GM21526 (cell line): ENCODE results near the gene TRABD2A.

Source experiments
- ATAC-seq: cut with Tn5 transposase; IDR thresholded peaks from one replicate; pipeline ENCODE4 v1.9.1; 2021; ENCODE audit warnings: moderate library complexity; ENCODE audit not compliant: unreplicated experiment, low FRiP score

TRABD2A gene

DNA sequence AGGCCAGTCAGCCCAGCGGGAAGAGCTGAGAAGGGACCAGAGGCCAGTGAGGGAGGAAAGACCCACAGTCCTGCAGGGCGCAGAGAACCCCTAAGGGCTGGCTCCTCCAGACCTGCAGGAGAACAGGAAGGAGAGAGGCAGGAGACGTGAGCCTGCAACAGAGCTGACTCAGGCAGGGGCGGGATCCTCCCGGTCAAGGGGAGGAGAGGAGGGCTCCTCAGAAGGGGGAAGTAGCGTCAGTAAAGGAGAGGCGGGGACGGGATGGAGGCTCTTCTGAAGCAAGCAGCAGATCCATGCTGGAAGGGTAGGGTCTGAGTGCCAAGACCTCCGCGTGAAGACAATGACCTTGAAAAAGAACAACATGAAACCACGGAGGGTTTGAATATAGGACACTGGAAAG is 50.8 kb downstream of the TRABD2A start:
- no peak for ATAC-seq

DNA sequence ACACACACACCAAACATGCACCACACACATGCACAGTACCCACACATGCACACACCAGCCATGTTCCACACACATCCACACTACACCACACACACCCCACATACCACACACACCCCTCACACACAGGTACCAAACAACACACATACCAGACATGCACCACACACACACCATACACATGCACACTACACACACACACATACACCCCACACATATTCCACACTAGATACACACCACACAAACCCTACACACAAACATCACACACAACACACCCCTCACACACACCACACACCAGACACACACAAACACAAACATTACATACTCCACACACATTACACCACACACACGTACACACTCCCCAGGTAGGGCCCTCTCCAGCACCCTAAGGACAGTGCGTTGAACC is 51.2 kb downstream of the TRABD2A start:
- no peak for ATAC-seq

DNA sequence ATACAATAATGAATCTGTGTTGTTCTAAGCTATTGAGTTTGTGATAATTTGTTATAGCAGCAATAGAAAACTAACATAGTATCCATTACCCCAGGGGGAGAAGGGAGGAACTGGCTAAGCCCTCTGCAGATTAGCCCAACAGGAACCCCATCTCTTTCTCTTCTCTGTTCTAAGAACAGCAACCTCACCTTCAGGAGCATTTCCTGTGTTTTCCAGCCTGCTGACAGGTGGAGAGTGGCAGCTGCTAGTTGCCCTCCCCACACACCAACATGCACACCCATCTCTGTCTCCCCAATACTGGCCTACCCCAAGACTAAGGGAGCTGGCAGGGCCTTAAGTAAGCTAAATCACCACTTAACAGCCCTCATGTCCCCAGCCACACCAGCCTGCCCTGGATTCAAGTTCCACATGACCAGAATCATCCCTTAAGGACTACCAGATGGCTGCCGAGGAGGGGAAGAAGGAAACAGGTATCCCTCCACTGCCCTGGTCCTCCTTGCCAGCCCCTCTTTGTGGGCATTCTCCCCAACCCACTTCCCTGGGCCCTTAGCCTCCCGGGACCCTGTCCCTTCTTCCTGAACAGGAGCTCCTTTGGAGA is 52.8 kb downstream of the TRABD2A start:
- ATAC-seq, result no peak

GRCh38 chr2:84823788-84824187 is 57.1 kb downstream of the TRABD2A start:
- ATAC-seq, result no peak

DNA sequence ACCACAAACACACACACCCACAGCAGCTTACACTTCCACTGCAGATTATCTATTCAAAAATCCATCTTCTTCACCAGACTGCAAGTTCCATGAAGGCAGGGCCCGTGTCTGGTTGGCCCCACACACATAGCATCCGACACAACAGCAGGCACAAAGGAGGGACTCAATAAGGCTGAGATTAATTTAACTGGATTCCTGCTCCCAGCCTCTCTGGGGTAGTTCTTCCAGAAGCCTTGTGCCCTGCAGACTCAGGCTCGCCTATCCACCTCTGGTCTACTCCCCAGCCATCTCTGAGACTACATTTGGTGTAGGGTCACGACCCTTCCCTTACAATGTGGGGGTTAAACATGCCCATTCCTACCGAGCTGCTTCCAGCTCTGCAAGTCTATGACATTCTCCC is 57.7 kb downstream of the TRABD2A start:
- no peak for ATAC-seq

- no peak for ATAC-seq
Measured at GRCh38 chr2:84821806-84822205, 59.1 kb downstream of the TRABD2A start.

DNA sequence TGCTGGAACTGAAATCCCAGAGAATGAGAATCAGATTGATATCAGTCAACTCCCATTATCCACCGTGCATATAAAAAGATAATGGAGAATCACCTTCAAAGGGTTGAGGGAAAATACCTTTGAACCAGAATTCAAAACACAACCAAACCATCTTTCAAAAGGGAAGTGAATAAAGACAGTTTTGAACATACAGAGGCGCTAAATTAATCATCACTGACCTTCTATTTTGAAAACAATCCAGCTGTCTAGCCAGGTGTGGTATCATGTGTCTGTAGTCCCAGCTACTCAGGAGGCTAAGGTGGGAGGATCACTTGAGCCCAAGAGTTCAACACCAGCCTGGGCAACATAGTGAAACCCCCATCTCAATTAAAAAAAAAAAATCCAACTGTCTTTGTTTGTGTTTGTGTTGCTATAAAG is 63.6 kb downstream of the TRABD2A start:
- ATAC-seq, result peak; percentile 93

- peak; percentile 72 for ATAC-seq
Measured at GRCh38 chr2:84816426-84817026, 64.4 kb downstream of the TRABD2A start.

DNA sequence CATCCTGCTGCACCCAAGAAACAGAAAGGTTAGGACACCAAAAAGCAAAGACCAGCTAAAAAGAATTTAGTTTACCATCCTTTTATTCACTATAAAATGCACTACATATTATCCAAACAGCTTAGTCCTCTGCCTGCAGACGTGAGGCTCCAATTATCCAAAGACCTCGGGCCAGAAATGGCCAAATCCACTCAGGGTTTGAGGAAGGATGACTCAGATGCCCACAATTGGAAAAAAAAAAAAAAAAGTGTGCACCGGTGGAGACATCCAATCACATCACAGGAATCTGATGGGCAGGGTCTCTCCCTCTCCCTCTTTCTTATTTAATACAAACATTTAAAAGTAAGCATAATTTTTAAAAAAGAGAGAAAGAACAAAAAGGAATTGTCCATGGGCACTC is 65.7 kb downstream of the TRABD2A start:
- no peak for ATAC-seq

DNA sequence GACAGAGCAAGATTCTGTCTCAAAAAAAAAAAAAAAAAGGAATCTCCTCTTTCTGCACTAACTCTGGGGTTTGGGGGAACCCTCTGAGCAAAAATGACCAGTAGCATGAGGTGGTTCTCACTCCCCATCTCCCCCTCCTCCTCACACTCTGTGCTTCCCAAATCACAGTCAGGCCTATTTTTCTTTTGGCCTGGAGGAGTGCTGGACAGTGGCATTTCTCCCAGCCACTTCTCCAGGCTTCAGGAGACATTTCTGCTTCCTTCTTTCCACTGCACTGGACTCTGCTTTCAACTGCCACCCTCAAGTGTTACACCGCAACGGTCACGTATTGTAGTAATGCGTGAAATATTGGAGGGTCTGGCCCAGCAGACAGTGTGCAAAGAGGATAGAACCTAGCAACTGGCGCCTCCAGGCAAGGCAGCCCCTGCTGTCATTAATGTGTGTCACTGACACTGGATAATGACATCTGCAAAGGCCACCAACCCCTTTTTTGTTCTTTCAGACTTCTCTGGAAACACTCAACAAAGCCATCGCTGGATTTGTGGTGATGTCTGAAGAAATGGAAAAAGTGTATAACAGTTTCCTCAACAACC is 68.9 kb downstream of the TRABD2A start:
- ATAC-seq, result no peak

DNA sequence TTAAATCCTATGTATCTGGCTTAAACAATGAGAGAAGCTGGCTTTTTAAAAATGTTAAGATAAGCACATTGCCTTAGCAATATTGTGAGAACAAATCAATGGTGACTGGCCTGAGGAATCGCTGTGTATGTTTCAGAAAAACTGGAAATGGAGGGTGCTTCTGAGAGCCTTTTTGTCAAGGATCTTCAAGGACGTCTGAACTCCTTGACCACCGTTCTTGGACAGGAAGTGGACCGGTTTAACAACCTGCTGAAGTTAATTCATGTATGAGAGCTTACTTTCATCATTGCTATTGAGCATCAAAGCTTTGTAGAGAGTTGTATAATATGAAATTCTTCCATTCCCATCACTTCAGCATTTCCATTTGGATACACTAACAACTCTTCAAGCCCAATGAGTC is 72.6 kb downstream of the TRABD2A start:
- no peak for ATAC-seq

GRCh38 chr2:84807063-84807485 is 73.8 kb downstream of the TRABD2A start:
- no peak for ATAC-seq

DNA sequence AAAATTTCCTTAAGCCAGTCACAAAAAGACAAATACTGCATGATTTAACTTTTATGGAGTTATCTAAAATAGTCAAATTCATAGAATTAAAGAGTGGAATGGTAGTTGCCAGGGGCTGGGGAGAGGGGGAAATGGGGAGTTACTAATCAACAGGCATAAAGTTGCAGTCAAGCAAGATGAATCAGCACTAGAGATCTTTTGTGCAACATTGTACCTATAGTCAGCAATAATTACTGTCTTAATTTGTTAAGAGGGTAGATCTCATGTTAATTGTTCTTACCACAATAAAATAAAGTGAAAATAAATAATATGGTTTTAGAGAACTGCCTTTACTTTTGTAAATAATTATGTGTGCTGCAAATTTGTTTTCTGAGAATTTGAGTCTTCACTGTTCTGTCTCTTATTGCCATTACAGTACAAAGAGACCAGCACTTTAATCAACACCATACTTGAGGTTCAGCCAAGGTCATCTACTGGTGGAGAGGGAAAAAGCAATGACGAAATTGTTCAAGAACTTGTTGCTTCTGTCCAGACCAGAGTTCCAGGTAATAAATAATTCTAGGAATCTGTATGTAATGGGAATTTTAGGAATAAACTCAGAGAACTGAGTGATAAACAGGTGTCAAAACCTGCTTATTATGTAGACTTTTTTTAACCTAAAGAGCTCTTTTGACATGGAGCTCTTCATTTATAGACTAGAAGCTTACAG is 75.5 kb downstream of the TRABD2A start:
- no peak for ATAC-seq

GRCh38 chr2:84801811-84802210 is 79.1 kb downstream of the TRABD2A start:
- ATAC-seq, result no peak

DNA sequence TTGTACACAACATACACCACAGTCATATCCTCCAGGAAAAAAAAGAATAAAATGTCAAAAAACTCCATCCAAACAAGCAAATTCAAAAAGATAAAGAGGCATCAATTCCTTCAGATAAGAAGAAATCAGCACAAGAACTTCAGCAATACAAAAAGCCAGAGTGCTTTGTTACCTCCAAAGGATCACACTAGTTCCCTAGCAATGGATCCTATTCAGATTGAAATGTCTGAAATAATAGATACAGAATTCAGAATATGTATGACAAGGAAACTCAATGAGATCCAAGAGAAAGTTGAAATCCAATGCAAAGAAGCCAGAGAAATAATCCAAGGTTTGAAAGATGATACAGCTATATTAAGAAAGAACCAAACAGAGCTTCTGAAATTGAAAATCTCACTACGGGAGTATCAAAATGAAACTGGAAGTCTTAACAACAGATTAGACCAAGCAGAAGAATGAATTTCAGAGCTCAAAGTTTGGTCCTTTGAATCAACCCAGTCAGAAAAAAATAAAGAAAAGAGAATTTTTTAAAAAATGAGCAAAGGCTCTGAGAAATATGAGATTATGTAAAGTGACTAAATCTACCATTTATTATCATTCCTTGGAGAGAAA is 80.6 kb downstream of the TRABD2A start:
- ATAC-seq, result peak; percentile 87

DNA sequence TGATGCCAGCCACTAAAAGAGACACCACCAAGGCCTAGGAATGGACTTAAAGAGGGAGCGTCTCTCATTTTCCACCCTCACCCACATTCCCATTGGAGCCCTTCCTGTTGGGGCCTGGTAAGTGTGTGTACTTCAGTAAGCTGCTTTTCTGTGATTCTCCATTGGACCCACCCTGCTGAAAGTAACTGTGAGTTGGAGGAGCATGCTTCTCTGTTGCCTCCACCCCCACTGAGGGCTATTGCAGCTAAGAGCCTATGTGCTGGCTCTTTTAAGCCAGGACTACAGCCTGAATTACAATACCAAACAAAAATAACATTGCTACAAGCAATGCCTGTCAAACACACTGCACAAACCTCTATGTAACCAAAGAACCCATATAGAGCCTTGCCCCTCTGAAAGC is 81.1 kb downstream of the TRABD2A start:
- ATAC-seq, result peak; percentile 24

- no peak for ATAC-seq
Measured at GRCh38 chr2:84797271-84797670, 83.6 kb downstream of the TRABD2A start.

- no peak for ATAC-seq
Measured at GRCh38 chr2:84796798-84797197, 84.1 kb downstream of the TRABD2A start.

DNA sequence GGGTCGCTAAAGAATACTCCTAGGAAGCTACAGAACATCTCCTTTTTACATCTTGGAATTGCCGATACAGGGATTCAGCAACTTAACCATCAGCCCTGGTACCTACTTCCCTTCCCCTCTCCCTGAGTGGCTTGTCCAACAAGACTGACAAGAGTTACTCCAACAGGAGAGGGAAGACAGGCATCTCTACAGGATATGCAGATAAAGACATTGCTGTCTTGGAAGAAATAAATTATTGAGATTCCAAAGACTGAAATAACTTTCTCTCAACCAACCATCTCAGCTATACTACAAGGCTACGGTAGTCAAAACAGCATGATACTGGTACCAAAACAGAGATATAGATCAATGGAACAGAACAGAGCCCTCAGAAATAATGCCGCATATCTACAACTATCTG is 87.2 kb downstream of the TRABD2A start:
- ATAC-seq, result no peak

DNA sequence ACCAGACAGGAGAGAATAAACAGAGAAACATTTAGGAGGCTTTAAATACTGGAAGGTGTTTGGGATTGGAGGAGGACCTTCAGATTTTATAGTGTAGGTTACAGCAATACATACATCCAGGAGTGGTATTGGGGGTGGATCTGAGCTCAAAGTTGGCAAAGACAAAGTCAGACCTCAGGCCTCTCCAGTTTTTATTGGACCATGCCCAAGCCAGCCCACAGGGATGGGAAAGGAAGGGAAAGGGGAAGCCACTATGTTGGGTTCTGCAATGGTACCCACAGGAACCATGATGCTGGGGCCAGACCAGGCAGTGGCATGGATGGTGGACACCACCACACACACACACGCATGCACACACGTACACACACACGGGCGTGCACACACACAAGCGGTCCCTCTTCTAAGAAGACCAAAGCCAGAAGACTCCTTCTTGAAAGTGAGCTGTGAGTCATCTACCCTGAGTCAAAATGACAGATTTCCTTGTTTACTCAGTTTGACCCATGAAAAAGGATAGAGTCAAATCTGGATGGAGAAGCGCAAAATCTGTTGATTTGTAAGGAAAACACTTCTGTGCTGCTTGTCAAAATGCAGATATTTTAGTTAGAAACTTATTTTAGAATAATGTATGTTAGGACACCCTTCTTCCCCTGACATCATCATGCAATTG is 87.9 kb downstream of the TRABD2A start:
- ATAC-seq, result no peak

DNA sequence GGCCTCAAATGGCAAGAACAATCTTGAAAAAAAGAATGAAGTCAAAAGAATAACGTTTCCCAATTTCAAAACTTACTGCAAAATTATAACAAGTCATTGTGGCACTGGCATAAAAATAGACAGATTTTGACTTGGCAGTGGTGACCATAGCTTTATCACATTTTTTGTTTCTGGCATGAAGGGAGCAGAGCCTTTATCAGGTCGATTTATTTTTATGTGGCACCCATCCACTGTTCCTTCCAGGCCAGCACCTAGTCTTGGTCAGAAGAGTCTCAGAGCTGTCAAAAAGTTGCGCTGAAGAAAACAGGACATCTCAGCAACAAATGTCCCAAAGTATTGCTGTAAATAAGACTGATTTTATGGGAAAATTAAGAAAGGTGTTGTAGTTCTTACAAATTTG is 92.4 kb downstream of the TRABD2A start:
- ATAC-seq, result no peak
